ENCODE measurements around the gene MYRIP. TPM values are rescaled to one million over a fixed set of nuclear protein-coding genes. Genes with fewer than 3 reads are reported as not detected.
A peak's percentile ranks its signal among the peaks of the same experiment; 100 is the strongest.

Gene MYRIP
- total RNA-seq, 1 experiment from 2014 or later, result 1.6 TPM

DNA sequence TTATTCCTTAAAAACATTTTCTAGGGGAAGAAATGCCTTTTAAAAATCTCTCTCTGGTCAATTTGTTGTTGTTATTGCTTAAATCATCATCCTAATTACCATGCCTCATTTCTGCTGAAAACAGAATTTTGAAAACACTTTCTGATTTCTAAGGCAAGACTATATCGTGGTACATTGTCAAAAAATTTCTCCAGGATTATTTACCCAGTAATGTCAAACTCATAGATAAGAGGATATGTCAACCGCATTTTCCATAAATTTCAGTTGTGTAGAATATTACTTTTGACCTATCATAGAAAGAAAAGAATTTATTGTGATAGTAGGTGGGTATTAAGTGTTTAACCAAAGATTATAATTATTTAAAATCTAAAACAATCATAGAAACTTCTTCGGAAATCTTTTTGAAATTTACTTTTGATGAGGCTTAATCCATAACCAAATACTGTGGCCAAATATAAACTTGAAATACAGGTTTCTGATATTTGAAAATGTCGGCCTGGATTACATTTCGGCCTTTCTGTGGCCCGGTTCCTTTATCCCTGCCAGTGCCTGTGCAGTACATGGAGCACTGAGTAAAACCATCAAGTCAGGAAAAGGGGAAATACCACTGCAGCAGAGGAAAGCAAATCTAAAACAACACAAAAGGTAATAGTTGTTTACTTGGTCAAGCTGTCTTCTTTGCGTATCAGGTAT lies 173.4 kb downstream of the MYRIP start:
- TF ChIP-seq TEAD1 (CRISPR knock-in tag; IDR thresholded peaks at IDR 0.05) (no peak), ZNF138 (CRISPR knock-in tag; conservative IDR thresholded peaks at IDR 0.05) (no peak), TP53 (CRISPR knock-in tag; IDR thresholded peaks at IDR 0.05) (no peak), CBFB (CRISPR knock-in tag; IDR thresholded peaks at IDR 0.05; ENCODE audit: low read depth) (no peak), JAZF1 (CRISPR knock-in tag; IDR thresholded peaks at IDR 0.05) (no peak)
- TF ChIP-seq, protein P1, sequence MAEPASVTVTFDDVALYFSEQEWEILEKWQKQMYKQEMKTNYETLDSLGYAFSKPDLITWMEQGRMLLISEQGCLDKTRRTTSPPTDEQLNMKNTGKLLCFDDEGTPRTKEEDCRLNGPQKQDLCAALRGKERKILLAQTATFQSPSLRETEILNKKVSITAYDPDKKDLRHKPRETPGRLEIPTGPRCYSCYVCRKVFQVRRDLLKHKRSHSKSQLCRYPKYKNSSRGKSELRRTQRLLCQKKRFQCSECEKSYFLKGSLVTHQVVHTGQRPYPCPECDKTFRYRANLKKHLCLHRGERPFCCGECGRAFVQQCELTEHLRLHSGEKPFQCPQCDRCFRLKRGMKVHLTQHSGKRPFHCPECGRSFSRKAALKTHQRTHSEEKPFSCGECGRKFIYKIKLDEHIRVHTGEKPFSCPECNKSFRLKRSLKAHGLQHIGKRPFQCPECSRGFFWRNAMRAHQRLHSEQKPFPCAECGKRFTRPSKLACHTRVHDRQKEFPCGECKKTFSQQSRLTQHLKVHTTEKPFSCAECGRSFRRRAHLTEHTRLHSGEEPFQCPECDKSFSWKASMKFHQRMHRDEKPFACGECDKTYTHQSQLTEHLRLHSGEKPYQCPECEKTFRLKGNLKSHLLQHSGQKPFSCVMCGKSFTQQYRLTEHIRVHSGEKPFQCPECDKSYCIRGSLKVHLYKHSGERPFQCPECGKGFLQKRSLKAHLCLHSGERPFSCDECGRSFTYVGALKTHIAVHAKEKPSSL (CRISPR knock-in tag; conservative IDR thresholded peaks at IDR 0.05), result no peak
- ATAC-seq (no peak), DNase-seq (ENCODE audit: low spot score) (no peak)
- Mint-ChIP-seq H3K27ac (no peak overlapping the region), H3K9me3 (peaks cover 18% of the 10 kb centered on the region), H3K27me3 (ENCODE audit: low read depth) (no peaks in the 10 kb centered on the region), H3K4me1 (peaks cover 7% of the 10 kb centered on the region; the same call in 1 of the 2 replicates), H3K4me3 (no peak overlapping the region), H3K36me3 (peaks cover 3% of the 10 kb centered on the region; the same call in 1 of the 2 replicates)
- ChIA-PET POLR2A (no interaction called here), CTCF (no interaction called here)

DNA sequence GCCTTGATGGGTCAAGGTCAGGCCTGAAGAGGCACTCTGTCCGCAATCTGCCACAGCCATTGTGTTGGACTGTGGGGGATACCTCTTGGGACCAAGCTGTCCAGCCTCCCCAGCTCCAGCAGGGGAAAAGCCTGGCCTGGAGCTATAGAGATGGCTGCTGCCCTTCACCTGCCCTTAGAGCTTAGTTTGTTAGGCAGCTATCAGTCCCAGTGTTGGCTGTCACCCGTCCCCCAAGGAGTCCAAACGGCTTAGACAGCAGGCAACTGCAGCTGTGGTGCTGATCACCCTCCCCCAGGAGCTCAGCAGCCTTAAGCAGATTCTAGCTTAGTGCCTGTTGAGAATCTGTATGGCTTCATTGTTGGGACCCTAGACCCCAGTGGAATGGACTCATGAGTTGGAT lies 180.3 kb downstream of the MYRIP start:
- Mint-ChIP-seq H3K4me3 (no peak overlapping the region), H3K9me3 (peaks cover 73% of the 10 kb centered on the region), H3K27me3 (ENCODE audit: low read depth) (peaks cover 10% of the 10 kb centered on the region), H3K36me3 (peaks cover 43% of the 10 kb centered on the region), H3K4me1 (no peaks in the 10 kb centered on the region), H3K27ac (no peak overlapping the region)
- ATAC-seq (no peak), DNase-seq (ENCODE audit: low spot score) (no peak)
- TF ChIP-seq, protein P2, sequence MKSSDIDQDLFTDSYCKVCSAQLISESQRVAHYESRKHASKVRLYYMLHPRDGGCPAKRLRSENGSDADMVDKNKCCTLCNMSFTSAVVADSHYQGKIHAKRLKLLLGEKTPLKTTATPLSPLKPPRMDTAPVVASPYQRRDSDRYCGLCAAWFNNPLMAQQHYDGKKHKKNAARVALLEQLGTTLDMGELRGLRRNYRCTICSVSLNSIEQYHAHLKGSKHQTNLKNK (CRISPR knock-in tag; IDR thresholded peaks at IDR 0.05), result no peak
- TF ChIP-seq MXD4 (CRISPR knock-in tag; IDR thresholded peaks at IDR 0.05; ENCODE audit: borderline replicate concordance), result no peak
- TF ChIP-seq SMAD4 (CRISPR knock-in tag; IDR thresholded peaks at IDR 0.05), result no peak
- POLR2A ChIA-PET, result no interaction called here
- CTCF ChIA-PET, result interaction anchor here (1.0 to 1.7 kb wide), 6 partner anchors 92 to 448 kb away, joined by 3 to 23 read pairs (median 4); no protein-coding TSS in a partner anchor

DNA sequence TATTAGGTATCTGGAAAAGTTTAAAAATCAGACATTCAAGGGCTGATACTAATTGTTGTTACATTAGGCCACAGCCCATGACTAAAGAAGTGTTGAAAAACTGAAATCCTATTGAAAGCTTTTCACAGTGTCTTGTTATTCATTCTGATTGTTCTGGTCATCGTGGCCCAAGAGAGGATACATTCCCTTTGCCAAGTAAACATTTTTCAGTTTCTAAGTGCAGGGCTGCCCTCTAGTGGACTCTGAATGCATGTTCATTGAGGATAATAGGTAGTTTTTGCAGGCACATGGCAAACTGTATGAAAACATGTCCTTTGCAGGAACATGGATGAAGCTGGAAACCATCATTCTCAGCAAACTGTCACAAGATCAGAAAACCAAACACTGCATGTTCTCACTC lies 181.1 kb downstream of the MYRIP start:
- peak; percentile 71 for ATAC-seq
- H3K27me3 Mint-ChIP-seq (ENCODE audit: low read depth), result peaks cover 15% of the 10 kb centered on the region
- ChIA-PET CTCF (interaction anchor here (0.6 to 1.7 kb wide), 10 partner anchors 79 to 905 kb away, joined by 3 to 23 read pairs (median 4); no protein-coding TSS in a partner anchor), POLR2A (no interaction called here)
- no peak overlapping the region for H3K4me3 Mint-ChIP-seq
- peak; percentile 50 for DNase-seq (ENCODE audit: low spot score)
- H3K27ac Mint-ChIP-seq, result no peak overlapping the region
- no peaks in the 10 kb centered on the region for H3K4me1 Mint-ChIP-seq
- peaks cover 81% of the 10 kb centered on the region for H3K9me3 Mint-ChIP-seq
- peaks cover 51% of the 10 kb centered on the region for H3K36me3 Mint-ChIP-seq
- TF ChIP-seq, protein P3, sequence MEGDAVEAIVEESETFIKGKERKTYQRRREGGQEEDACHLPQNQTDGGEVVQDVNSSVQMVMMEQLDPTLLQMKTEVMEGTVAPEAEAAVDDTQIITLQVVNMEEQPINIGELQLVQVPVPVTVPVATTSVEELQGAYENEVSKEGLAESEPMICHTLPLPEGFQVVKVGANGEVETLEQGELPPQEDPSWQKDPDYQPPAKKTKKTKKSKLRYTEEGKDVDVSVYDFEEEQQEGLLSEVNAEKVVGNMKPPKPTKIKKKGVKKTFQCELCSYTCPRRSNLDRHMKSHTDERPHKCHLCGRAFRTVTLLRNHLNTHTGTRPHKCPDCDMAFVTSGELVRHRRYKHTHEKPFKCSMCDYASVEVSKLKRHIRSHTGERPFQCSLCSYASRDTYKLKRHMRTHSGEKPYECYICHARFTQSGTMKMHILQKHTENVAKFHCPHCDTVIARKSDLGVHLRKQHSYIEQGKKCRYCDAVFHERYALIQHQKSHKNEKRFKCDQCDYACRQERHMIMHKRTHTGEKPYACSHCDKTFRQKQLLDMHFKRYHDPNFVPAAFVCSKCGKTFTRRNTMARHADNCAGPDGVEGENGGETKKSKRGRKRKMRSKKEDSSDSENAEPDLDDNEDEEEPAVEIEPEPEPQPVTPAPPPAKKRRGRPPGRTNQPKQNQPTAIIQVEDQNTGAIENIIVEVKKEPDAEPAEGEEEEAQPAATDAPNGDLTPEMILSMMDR (IDR thresholded peaks at IDR 0.05), result peak; percentile 56
- no peak for TF ChIP-seq ZNF423 (CRISPR knock-in tag; IDR thresholded peaks at IDR 0.05)

DNA sequence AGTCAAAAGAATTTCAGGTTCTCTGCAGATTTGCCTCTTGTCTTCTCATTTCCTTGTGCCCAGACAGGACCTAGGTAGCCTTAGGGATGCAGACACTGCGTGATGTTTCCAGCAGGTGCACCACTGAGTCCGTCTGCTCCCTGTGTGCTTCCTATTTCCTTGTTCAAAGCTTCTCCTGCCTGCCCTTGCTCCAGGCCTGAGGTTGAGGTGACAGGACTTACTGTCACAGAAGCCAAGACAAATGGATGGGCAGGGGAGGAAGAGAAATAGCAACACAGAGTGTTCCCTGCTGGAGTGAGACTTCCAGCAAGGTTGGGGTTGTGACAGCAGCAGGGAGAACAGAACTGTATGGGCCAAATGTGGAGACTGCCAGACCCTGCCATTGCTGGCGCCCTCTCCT lies 199.4 kb downstream of the MYRIP start:
- Mint-ChIP-seq H3K36me3 (no peaks in the 10 kb centered on the region), H3K4me1 (peaks cover 12% of the 10 kb centered on the region), H3K9me3 (0 out of 2 replicates have a peak, but pooled peaks cover 3% of the 10 kb centered on the region), H3K27me3 (ENCODE audit: low read depth) (no peaks in the 10 kb centered on the region), H3K4me3 (no peak overlapping the region), H3K27ac (no peak overlapping the region)
- no peak for TF ChIP-seq ZNF396 (CRISPR knock-in tag; IDR thresholded peaks at IDR 0.05; ENCODE audit: borderline replicate concordance)
- no peak for TF ChIP-seq FOXJ3 (CRISPR knock-in tag; IDR thresholded peaks at IDR 0.05; ENCODE audit: borderline replicate concordance)
- ATAC-seq (no peak), DNase-seq (ENCODE audit: low spot score) (no peak)
- ChIA-PET POLR2A (no interaction called here), CTCF (no interaction called here)
